H1 (cell line): ENCODE measurements around the gene CHST8. TPM values are rescaled to one million over a fixed set of nuclear protein-coding genes. Genes with fewer than 3 reads are reported as not detected.

ENCODE experiments used
- CTCF ChIA-PET: fragments of 300-600 bp; sonication (Branson Sonifier 250); formaldehyde crosslinking; loops from one replicate; lab custom pipeline; 2021; ENCODE audit not compliant: partially characterized antibody; lab: Charles Lee
- POLR2A ChIA-PET: fragments of 300-600 bp; sonication (Branson Sonifier 250); formaldehyde crosslinking; loops from one replicate; lab custom pipeline; 2021; ENCODE audit warnings: inconsistent platforms; ENCODE audit not compliant: partially characterized antibody; lab: Charles Lee
- DNase-seq, 2 experiments: peaks; one replicate each; pipeline versions ENCODE4 v3.0.0 to v3.0.0-alpha.2; 2010 to 2022; ENCODE audit warnings: low spot score in 2 of 2, low read depth in 1 of 2, mixed read lengths in 1 of 2
- FAIRE-seq: peaks from 2 replicates; lab custom pipeline; 2011; peaks lifted over from hg19 to GRCh38; lab: Jason Lieb, UNC
- H2AFZ ChIP-seq: 2 replicates; pipeline ENCODE4 v1.8.1; 2012; ENCODE audit warnings: low read length, inconsistent platforms
- H2AK5ac ChIP-seq: 2 replicates; pipeline ENCODE4 v1.6.1; 2013; ENCODE audit warnings: low read depth, low read length
- H2BK120ac ChIP-seq: replicated peaks from 2 replicates; pipeline ENCODE3; 2013; ENCODE audit warnings: low read depth, low read length, inconsistent platforms
- H2BK12ac ChIP-seq: 2 replicates; pipeline ENCODE4 v1.6.1; 2013; ENCODE audit warnings: low read depth, low read length
- H2BK15ac ChIP-seq: 2 replicates; pipeline ENCODE4 v1.6.1; 2013; ENCODE audit warnings: low read length
- H2BK20ac ChIP-seq: 2 replicates; pipeline ENCODE4 v1.6.1; 2013; ENCODE audit warnings: low read length
- H2BK5ac ChIP-seq: 2 replicates; pipeline ENCODE4 v1.6.1; 2013; ENCODE audit warnings: low read depth, low read length
- H3K14ac ChIP-seq: 2 replicates; pipeline ENCODE4 v1.6.1; 2013; ENCODE audit warnings: inconsistent platforms; ENCODE audit not compliant: insufficient read length
- H3K18ac ChIP-seq: 2 replicates; pipeline ENCODE4 v1.6.1; 2013; ENCODE audit warnings: low read length; ENCODE audit errors: extremely low read depth
- H3K23ac ChIP-seq: 2 replicates; pipeline ENCODE4 v1.6.1; 2013; ENCODE audit warnings: inconsistent platforms; ENCODE audit not compliant: insufficient read length
- H3K23me2 ChIP-seq: 2 replicates; pipeline ENCODE4 v1.6.1; 2013; ENCODE audit warnings: low read depth, low read length
- H3K27ac ChIP-seq: 2 replicates; pipeline ENCODE4 v1.6.1; 2011; ENCODE audit warnings: low read depth, low read length, inconsistent platforms
- H3K27me3 ChIP-seq, 4 experiments: replicated peaks in 1 of 4; 1 replicate in 1 of 4; 2 replicates in 3 of 4; pipeline versions ENCODE4 v1.6.1 to v1.8.1; 2011 to 2013; ENCODE audit warnings: low read length in 3 of 4, mild to moderate bottlenecking in 3 of 4, inconsistent platforms in 2 of 4, mixed read lengths in 2 of 4, moderate library complexity in 1 of 4; ENCODE audit not compliant: control insufficient read depth in 3 of 4, insufficient read depth in 3 of 4; ENCODE audit errors: extremely low read depth in 1 of 4
- H3K36me3 ChIP-seq, 4 experiments: 2 replicates each; pipeline versions ENCODE4 v1.6.1 to v1.8.1; 2011 to 2013; ENCODE audit warnings: mild to moderate bottlenecking in 4 of 4, low read length in 3 of 4, moderate library complexity in 2 of 4, control low read depth in 1 of 4, inconsistent platforms in 1 of 4; ENCODE audit not compliant: insufficient read depth in 4 of 4, control insufficient read depth in 2 of 4
- H3K4ac ChIP-seq: replicated peaks from 2 replicates; pipeline ENCODE3; 2013; ENCODE audit warnings: low read length, low read depth, mixed read lengths, inconsistent platforms; ENCODE audit not compliant: insufficient read length
- H3K4me1 ChIP-seq, 4 experiments: replicated peaks in 1 of 4; 1 replicate in 1 of 4; 2 replicates in 3 of 4; pipeline versions ENCODE4 v1.6.1 to v1.8.1; 2011 to 2013; ENCODE audit warnings: low read length in 3 of 4, inconsistent platforms in 2 of 4, mixed read lengths in 1 of 4; ENCODE audit not compliant: insufficient read depth in 4 of 4, control insufficient read depth in 3 of 4
- H3K4me2 ChIP-seq, 2 experiments: 2 replicates each; pipeline versions ENCODE4 v1.6.1 to v1.8.1; 2011 to 2013; ENCODE audit warnings: low read depth in 2 of 2, low read length in 2 of 2, control low read depth in 1 of 2, inconsistent platforms in 1 of 2, mild to moderate bottlenecking in 1 of 2; ENCODE audit not compliant: insufficient read depth in 1 of 2
- H3K4me3 ChIP-seq, 4 experiments: fragments of 200-600, 300-600 bp in 1 of 4; sonication (generic), shearing (Covaris generic), sonication (Bioruptor Twin) in 1 of 4; 2 replicates each; pipeline versions ENCODE4 v1.5.1 to v1.8.1; 2011 to 2016; ENCODE audit warnings: low read length in 4 of 4, low read depth in 3 of 4, control low read depth in 2 of 4, inconsistent platforms in 2 of 4, mild to moderate bottlenecking in 2 of 4, mixed read lengths in 1 of 4, moderate library complexity in 1 of 4; ENCODE audit not compliant: insufficient read depth in 2 of 4; ENCODE audit errors: extremely low read depth in 1 of 4
- H3K56ac ChIP-seq: replicated peaks from 2 replicates; pipeline ENCODE3; 2013; ENCODE audit warnings: low read depth, mild to moderate bottlenecking, mixed read lengths, low read length, inconsistent platforms; ENCODE audit not compliant: insufficient read length
- H3K79me1 ChIP-seq: 2 replicates; pipeline ENCODE4 v1.6.1; 2013; ENCODE audit warnings: low read depth, low read length, control low read depth
- H3K79me2 ChIP-seq, 2 experiments: 2 replicates each; pipeline versions ENCODE4 v1.6.1 to v1.8.1; 2012 to 2013; ENCODE audit warnings: low read length in 2 of 2, mild to moderate bottlenecking in 2 of 2, inconsistent platforms in 1 of 2; ENCODE audit not compliant: insufficient read depth in 2 of 2, control insufficient read depth in 1 of 2
- H3K9ac ChIP-seq, 4 experiments: replicated peaks in 1 of 4; 1 replicate in 1 of 4; 2 replicates in 3 of 4; pipeline versions ENCODE4 v1.6.1 to v1.8.1; 2011 to 2013; ENCODE audit warnings: low read depth in 3 of 4, low read length in 3 of 4, control low read depth in 2 of 4, mild to moderate bottlenecking in 2 of 4, moderate library complexity in 2 of 4, inconsistent platforms in 1 of 4; ENCODE audit errors: extremely low read depth in 1 of 4
- H3K9me3 ChIP-seq, 2 experiments: 2 replicates each; pipeline versions ENCODE4 v1.6.1 to v1.8.1; 2012 to 2013; ENCODE audit warnings: mild to moderate bottlenecking in 2 of 2, moderate library complexity in 2 of 2, control low read depth in 1 of 2, inconsistent platforms in 1 of 2, low read depth in 1 of 2, low read length in 1 of 2, mixed read lengths in 1 of 2; ENCODE audit not compliant: insufficient read depth in 2 of 2
- H4K20me1 ChIP-seq, 2 experiments: replicated peaks in 1 of 2; 2 replicates each; pipeline versions ENCODE3 to v1.8.1; 2011 to 2013; ENCODE audit warnings: inconsistent platforms in 2 of 2, low read length in 2 of 2, mild to moderate bottlenecking in 1 of 2; ENCODE audit not compliant: insufficient read depth in 2 of 2, control insufficient read depth in 1 of 2
- H4K5ac ChIP-seq: 2 replicates; pipeline ENCODE4 v1.6.1; 2013; ENCODE audit warnings: low read length, low read depth, mixed read lengths, inconsistent platforms; ENCODE audit not compliant: insufficient read length
- H4K8ac ChIP-seq: 2 replicates; pipeline ENCODE4 v1.8.0; 2013; ENCODE audit warnings: mild to moderate bottlenecking, moderate library complexity, low read length, inconsistent platforms; ENCODE audit not compliant: insufficient read depth; ENCODE audit errors: extremely low read depth
- H4K91ac ChIP-seq: replicated peaks from 2 replicates; pipeline ENCODE3; 2013; ENCODE audit warnings: low read length, mixed read lengths, inconsistent platforms; ENCODE audit not compliant: insufficient read length
- KDM1A ChIP-seq: fragments of 200-600, 300-600 bp; sonication (generic); IDR thresholded peaks from 2 replicates; pipeline ENCODE4 v1.7.1; 2016; ENCODE audit warnings: mild to moderate bottlenecking, low read length, borderline replicate concordance
- RAD21 ChIP-seq, 2 experiments: IDR thresholded peaks in 1 of 2; conservative IDR thresholded peaks in 1 of 2; 2 replicates each; pipeline ENCODE4 v1.6.1; 2011; ENCODE audit warnings: low read depth in 2 of 2, low read length in 2 of 2, improper control_type of control experiment in 1 of 2, inconsistent platforms in 1 of 2, mild to moderate bottlenecking in 1 of 2, moderate library complexity in 1 of 2
- WGBS, 2 experiments: shearing (Covaris generic) in 1 of 2; methylation state at CpG; one replicate each; pipeline versions ENCODE4 v1.1.6 to v1.1.7; 2013 to 2015; ENCODE audit warnings: low lambda C conversion rate in 2 of 2, mixed read lengths in 2 of 2, inconsistent platforms in 1 of 2, low coverage in 1 of 2, missing lambda C conversion rate in 1 of 2; ENCODE audit not compliant: insufficient replicate concordance in 2 of 2, insufficient coverage in 1 of 2, insufficient read length in 1 of 2; ENCODE audit errors: extremely low coverage in 1 of 2, missing lambda C conversion rate in 1 of 2; 5-methylcytosine and 5-hydroxymethylcytosine counted together
- polyA plus RNA-seq, 7 experiments: library from polyadenylated mRNA; depleted of rRNA in 3 of 7; stranded (reverse) in 5 of 7; unstranded in 2 of 7; fragments of >200 nt in 5 of 7; fragments of 200-250 nt in 2 of 7; gene quantifications; 1 replicate in 5 of 7; 2 replicates in 1 of 7; 4 replicates in 1 of 7; pipeline versions ENCODE4 v1.2.1 to v1.2.3, GENCODE V29; 2011 to 2013; ENCODE audit warnings: missing spikeins in 2 of 7, mixed read lengths in 2 of 7
- total RNA-seq: library from RNA; stranded (reverse); fragmentation: NEBNext Ultra II Directional; extraction: Animal tissue kit (Norgen Biotek cat#: 25700); gene quantifications from 2 replicates; pipeline ENCODE4 v1.2.1, GENCODE V29; 2021

Gene CHST8
- total and polyA plus RNA-seq, 2 of the 8 experiments (the other 6 are each of a cell fraction or from before 2014, with no cell fraction given) = 10.8 to 28.2 TPM

- Histone ChIP-seq H2BK20ac (no peak overlapping the region), H3K4me2 (no peak overlapping the region), H2BK15ac (no peak overlapping the region), H2BK5ac (no peak overlapping the region), H3K9me3 (no peaks in the 10 kb centered on the region), H3K36me3 (peaks cover 7 to 29% (median 16%) of the 10 kb centered on the region in 4 experiments; a peak in 6 of 8 replicates), H2BK12ac (no peak overlapping the region), H3K4me3 (no peak overlapping the region), H3K27me3 (no peaks in the 10 kb centered on the region), H4K8ac (no peak overlapping the region), H3K27ac (no peak overlapping the region), H3K4me1 (no peaks in the 10 kb centered on the region; a peak in 1 of 7 replicates), H3K18ac (no peak overlapping the region), H3K23me2 (no peaks in the 10 kb centered on the region), H2BK120ac (no peak overlapping the region), H2AFZ (no peak overlapping the region), H3K79me2 (no peaks in the 10 kb centered on the region), H3K14ac (no peak overlapping the region), H3K23ac (no peak overlapping the region), H3K56ac (no peak overlapping the region), H3K79me1 (peaks cover 2% of the 10 kb centered on the region; the same call in 1 of the 2 replicates), H2AK5ac (no peak overlapping the region), H4K91ac (no peak overlapping the region), H4K5ac (no peak overlapping the region), H3K4ac (no peak overlapping the region), H4K20me1 (peaks cover 7 to 17% of the 10 kb centered on the region in 2 experiments), H3K9ac (no peak overlapping the region)
- FAIRE-seq (no peak), DNase-seq (no peak)
- TF ChIP-seq RAD21 (IDR thresholded peaks at IDR 0.05 in 1 of 2, conservative IDR thresholded peaks at IDR 0.05 in 1 of 2; ENCODE audit: low read depth in 2 of 2, low read length in 2 of 2) (no peak), KDM1A (0 out of 2 replicates have a peak, but pooled peaks have one; percentile 13)
- CTCF ChIA-PET = interaction anchor here (0.6 to 1.4 kb wide), 4 partner anchors 8 to 692 kb away, joined by 3 to 5 read pairs (median 3); no protein-coding TSS in a partner anchor
- POLR2A ChIA-PET = interaction anchor here (2.8 kb wide), 1 partner anchor 9 kb away, joined by 9 read pairs; no protein-coding TSS in a partner anchor
- WGBS, 2 experiments = 88% methylated on average over 5 of the region's 11 CpGs; no CpG with 5 or more reads in 1 of the 2 experiments
These were observed 189.1 kb downstream of the CHST8 start for GRCh38 chr19:33810821-33811220.
